ENCODE data around the gene C1QTNF12.

GRCh38 chr1:1286313-1287261, 40.1 kb upstream of the C1QTNF12 start:
- TF ChIP-seq EZH2 (IDR thresholded peaks at IDR 0.05): no peak
- TF ChIP-seq POLR2AphosphoS5 (IDR thresholded peaks at IDR 0.05; ENCODE audit: borderline replicate concordance, low read depth, low read length): no peak
- no peak for TF ChIP-seq FOXP2 (optimal IDR thresholded peaks at IDR 0.05; ENCODE audit: control extremely low read depth, extremely low read length, insufficient read depth)
